Esophagus squamous epithelium (tissue), 5 donors: ENCODE data around the gene MPV17L2. TPM values are rescaled to one million over a fixed set of nuclear protein-coding genes. Genes with fewer than 3 reads are reported as not detected.

Experiments used
- DNase-seq: peaks from one replicate; lab custom pipeline; 2025; lab: John Stamatoyannopoulos, UW
- H3K27ac ChIP-seq, 4 donors: fragments of 200-600 bp; sonication (generic); one replicate each; pipeline ENCODE4 v1.5.1; 2016 to 2019; ENCODE audit warnings: mild to moderate bottlenecking in 1 of 4
- H3K27me3 ChIP-seq, 4 donors: fragments of 200-600 bp; sonication (generic); 1 replicate in 3 of 4; 2 replicates in 1 of 4; pipeline versions ENCODE4 v1.5.1 to v1.6.0; 2017 to 2021; ENCODE audit warnings: antibody characterized with exemption in 1 of 4
- H3K36me3 ChIP-seq, 3 donors: fragments of 200-600 bp; sonication (generic); one replicate each; pipeline ENCODE4 v1.5.1; 2016 to 2019
- H3K4me1 ChIP-seq, 3 donors: fragments of 200-600 bp; sonication (generic); one replicate each; pipeline ENCODE4 v1.5.1; 2017 to 2019
- H3K4me3 ChIP-seq, 4 donors: fragments of 200-600 bp; sonication (generic); 1 replicate in 3 of 4; 2 replicates in 1 of 4; pipeline ENCODE4 v1.5.1; 2016 to 2019; ENCODE audit warnings: mild to moderate bottlenecking in 2 of 4, moderate library complexity in 1 of 4
- H3K9me3 ChIP-seq, 3 donors: fragments of 200-600 bp; sonication (generic); one replicate each; pipeline ENCODE4 v1.5.1; 2016 to 2019
- POLR2A ChIP-seq, 4 donors: fragments of 450-650 bp; IDR thresholded peaks; one replicate each; pipeline ENCODE4 v1.6.1; 2017; ENCODE audit warnings: antibody characterized with exemption in 4 of 4, mild to moderate bottlenecking in 4 of 4, moderate library complexity in 3 of 4
- WGBS, 2 donors: methylation state at CpG; one replicate each; pipeline ENCODE4 v1.1.5; 2018; 5-methylcytosine and 5-hydroxymethylcytosine counted together
- intact Hi-C: fragments of 100-400 bp; cut with DNase I; formaldehyde crosslinking; loops from one replicate; pipeline ENCODE4 v1.15.0; 2022
- total RNA-seq, 4 donors: library from RNA; depleted of rRNA; stranded (reverse); fragments of >200 nt; gene quantifications; one replicate each; pipeline ENCODE4 v1.1.0, GENCODE V29; 2016
- TF ChIP-seq, protein P1 (sequence below), 6 experiments: fragments of 450-650 bp in 4 of 6; fragments of 200-600 bp in 2 of 6; sonication (generic) in 2 of 6; IDR thresholded peaks; one replicate each; pipeline ENCODE4 v1.5.1; 2016 to 2019; ENCODE audit warnings: antibody characterized with exemption in 6 of 6, mild to moderate bottlenecking in 4 of 6, moderate library complexity in 4 of 6
- donor health status: DM: yes; HTN: yes; CAD: no.

MPV17L2 gene
- total RNA-seq, 4 donors from 2014 or later, result 10.6 to 23.5 (median 14.0) TPM

DNA sequence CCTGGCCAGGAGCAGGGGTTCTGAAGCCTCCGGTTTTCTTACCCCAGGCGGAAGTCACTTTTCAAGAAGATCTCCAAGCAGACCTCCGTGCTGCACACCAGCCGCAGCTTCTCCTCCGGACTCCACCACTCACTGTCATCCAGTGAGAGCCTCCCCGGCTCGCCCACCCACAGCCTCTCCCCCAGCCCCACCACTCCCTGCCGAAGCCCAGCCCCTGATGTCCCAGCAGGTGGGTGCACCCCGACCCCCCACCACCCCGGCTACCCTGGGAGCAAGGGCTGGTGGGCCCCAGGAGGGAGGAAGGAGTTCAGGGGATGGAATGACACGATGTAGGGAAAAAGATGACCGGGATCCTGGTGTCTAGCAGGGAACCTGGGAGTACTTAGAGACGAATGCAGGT is 45.6 kb upstream of the MPV17L2 start:
- Histone ChIP-seq H3K4me3 (no peak overlapping the region), H3K27me3 (no peaks in the 10 kb centered on the region), H3K9me3 (no peaks in the 10 kb centered on the region), H3K4me1 (peaks cover 7 to 18% (median 10%) of the 10 kb centered on the region in 3 donors), H3K27ac (no peak overlapping the region), H3K36me3 (peaks cover 13 to 59% (median 23%) of the 10 kb centered on the region in 3 donors)
- DNase-seq, result no peak
- TF ChIP-seq POLR2A (IDR thresholded peaks at IDR 0.05), result no peak
- TF ChIP-seq, protein P1, sequence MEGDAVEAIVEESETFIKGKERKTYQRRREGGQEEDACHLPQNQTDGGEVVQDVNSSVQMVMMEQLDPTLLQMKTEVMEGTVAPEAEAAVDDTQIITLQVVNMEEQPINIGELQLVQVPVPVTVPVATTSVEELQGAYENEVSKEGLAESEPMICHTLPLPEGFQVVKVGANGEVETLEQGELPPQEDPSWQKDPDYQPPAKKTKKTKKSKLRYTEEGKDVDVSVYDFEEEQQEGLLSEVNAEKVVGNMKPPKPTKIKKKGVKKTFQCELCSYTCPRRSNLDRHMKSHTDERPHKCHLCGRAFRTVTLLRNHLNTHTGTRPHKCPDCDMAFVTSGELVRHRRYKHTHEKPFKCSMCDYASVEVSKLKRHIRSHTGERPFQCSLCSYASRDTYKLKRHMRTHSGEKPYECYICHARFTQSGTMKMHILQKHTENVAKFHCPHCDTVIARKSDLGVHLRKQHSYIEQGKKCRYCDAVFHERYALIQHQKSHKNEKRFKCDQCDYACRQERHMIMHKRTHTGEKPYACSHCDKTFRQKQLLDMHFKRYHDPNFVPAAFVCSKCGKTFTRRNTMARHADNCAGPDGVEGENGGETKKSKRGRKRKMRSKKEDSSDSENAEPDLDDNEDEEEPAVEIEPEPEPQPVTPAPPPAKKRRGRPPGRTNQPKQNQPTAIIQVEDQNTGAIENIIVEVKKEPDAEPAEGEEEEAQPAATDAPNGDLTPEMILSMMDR (IDR thresholded peaks at IDR 0.05), result no peak
- WGBS, 2 donors, result 61 to 80% methylated on average over 1 to 3 of the region's 13 CpGs
- intact Hi-C loops, result no loop called here

DNA sequence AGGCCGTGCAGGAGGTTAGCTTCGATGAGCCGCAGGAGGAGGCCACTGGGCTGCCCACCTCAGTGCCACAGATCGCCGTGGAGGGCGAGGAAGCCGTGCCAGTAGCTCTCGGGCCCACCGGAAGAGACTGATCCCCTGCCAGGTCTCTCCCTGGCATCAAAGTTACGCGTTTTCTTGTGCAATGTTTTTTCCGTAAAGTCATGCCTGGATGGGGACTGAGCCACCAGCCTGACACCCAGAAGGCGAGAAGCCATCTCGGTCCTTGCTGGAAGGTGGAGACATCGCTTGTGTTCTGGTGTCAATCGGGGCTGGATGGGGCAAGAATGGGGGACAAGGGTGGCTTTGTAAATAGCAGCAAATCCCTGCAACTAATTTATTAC is 43.4 kb upstream of the MPV17L2 start:
- Histone ChIP-seq H3K4me3 (no peak overlapping the region), H3K27me3 (no peaks in the 10 kb centered on the region), H3K27ac (no peak overlapping the region), H3K4me1 (peaks cover 17 to 35% (median 21%) of the 10 kb centered on the region in 3 donors), H3K9me3 (no peaks in the 10 kb centered on the region), H3K36me3 (peaks cover 8 to 37% (median 11%) of the 10 kb centered on the region in 3 donors)
- intact Hi-C loops, result no loop called here
- no peak for DNase-seq
- 70 to 72% methylated on average over 4 to 7 of the region's 16 CpGs for WGBS, 2 donors
- no peak for TF ChIP-seq POLR2A (IDR thresholded peaks at IDR 0.05)

DNA sequence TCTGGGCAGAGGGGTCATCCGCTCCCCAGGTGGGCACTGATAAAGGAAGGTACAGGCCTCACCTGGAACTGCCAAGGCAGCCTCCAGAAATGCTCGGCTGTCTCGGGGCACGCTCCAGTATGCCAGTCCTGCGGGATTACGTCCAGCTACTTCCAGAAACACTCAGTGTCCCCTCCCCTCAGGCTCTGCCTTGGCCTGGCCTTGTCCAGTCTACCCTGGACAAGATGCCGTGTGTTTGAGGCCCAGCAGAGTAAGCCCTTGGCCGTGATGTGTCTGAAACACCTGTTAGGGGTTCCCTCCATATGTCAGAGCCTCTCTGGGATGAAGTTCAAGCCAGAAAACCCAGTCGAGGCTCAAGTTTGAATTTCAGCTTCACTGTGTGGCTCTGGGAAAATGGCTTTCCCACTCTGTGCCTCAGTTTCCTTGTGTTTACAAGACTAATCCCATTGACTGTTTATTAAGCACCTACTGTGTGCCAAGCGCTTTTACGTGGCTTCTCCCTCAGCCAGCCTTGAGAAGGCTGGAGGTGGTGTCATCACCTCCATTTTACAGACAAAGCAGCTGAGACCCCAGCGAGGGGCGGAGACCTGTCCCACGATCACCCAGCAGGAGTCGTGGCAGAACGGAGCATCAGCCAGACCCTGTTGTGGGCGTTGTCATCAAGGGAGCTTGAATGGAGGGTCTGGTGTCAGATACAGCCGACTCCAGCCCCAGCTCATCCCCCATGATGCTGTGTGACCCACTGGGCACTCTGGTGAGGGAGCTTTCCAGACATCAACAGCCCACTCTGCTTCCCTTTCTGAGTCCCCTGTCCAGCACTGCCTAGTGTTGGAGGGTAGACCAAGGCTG is 42.0 kb upstream of the MPV17L2 start:
- H3K36me3 ChIP-seq, result peaks cover 0 to 30% (median 0%) of the 10 kb centered on the region in 3 donors
- no peak for TF ChIP-seq POLR2A (IDR thresholded peaks at IDR 0.05)
- TF ChIP-seq, protein P1 (IDR thresholded peaks at IDR 0.05), result no peak
- H3K4me1 ChIP-seq, result peaks cover 25 to 49% (median 31%) of the 10 kb centered on the region in 3 donors
- H3K27me3 ChIP-seq, result no peaks in the 10 kb centered on the region
- H3K9me3 ChIP-seq, result no peaks in the 10 kb centered on the region
- peak overlapping the region in 3 of 4 donors; percentile 95 to 99 (median 97) for H3K27ac ChIP-seq
- intact Hi-C loops, result no loop called here
- no peak for DNase-seq
- no peak overlapping the region for H3K4me3 ChIP-seq
- 84 to 94% methylated on average over 5 to 8 of the region's 18 CpGs for WGBS, 2 donors

DNA sequence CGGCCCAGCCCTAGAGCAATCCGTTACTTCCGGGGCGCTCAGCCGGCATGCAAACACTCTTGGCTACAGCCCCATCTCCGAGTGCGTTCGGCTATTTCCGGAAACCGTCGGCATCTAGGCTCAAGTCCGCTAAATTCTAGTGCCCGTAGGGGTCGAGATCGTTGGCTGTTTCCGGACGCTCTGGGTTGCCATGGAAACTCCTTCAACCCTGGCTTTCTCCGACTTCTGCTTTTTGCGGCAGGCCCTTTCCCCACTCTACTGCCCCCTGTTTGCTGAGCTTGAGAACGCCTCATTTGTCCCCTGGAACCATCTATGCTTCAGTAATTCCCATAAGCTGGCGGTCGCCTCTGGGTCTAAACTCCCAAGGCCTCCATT is 40.6 kb upstream of the MPV17L2 start:
- peak; percentile 88 for DNase-seq
- Histone ChIP-seq H3K27ac (peak overlapping the region; percentile 89 to 99 (median 96)), H3K4me1 (peaks cover 40 to 64% (median 45%) of the 10 kb centered on the region in 3 donors), H3K36me3 (peaks cover 0 to 20% (median 0%) of the 10 kb centered on the region in 3 donors), H3K27me3 (no peaks in the 10 kb centered on the region), H3K4me3 (peak overlapping the region; percentile 66 to 98 (median 84)), H3K9me3 (no peaks in the 10 kb centered on the region)
- intact Hi-C loops, result no loop called here
- 0 to 1% methylated on average over 13 to 22 of the region's 22 CpGs for WGBS, 2 donors
- TF ChIP-seq POLR2A (IDR thresholded peaks at IDR 0.05), result no peak
- TF ChIP-seq, protein P1 (IDR thresholded peaks at IDR 0.05), result peak; percentile 50 to 81 (median 68)

DNA sequence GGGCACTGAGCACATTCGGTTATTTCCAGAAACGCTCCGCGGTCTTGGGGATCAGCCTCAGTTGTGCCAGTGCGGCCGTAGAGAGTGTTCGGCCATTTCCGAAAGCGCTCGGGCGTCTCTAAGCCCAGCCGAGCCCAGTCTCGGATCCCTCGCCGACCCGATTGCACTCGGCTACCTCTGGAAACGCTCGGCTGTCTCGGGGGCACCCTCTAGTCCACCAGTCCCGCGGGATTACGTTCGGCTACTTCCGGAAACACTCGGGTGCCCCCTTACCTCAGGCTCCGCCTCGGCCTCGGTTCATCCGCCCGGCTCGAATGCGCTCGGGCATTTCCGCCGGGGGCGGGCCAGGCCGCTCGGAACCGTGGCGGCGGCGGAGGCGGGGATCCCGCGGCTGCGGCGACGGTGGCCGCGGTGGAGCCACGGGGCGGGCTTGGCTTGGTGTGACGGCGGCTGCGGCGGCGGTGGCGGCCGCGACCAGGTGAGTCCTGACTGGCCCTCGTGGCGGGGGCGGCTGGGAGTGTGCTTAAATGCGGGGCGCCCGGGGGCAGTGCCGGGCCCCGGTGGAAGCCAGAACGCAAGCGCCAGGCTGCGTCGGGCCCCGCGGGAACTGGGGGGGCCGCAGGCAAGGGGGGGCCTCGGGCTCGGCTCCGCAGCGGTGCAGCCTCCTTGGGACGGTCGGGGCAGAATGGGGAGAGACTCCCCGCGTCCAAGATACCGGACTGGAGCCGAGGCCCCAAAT is 40.0 kb upstream of the MPV17L2 start, which contains the start of gene PIK3R2:
TSS of gene PIK3R2 (plus strand) at position 347 of the 739 bp plus-strand sequence. CDS start 2,717 bp downstream, outside the sequence.
- Histone ChIP-seq H3K27me3 (no peaks in the 10 kb centered on the region), H3K9me3 (no peaks in the 10 kb centered on the region), H3K36me3 (peaks cover 0 to 16% (median 0%) of the 10 kb centered on the region in 3 donors), H3K4me1 (peaks cover 44 to 69% (median 49%) of the 10 kb centered on the region in 3 donors), H3K4me3 (peak within 1 kb of the TSS; percentile 66 to 98 (median 84)), H3K27ac (peak within 1 kb of the TSS; percentile 89 to 99 (median 96))
- 0 to 1% methylated on average over 1 to 19 of the region's 86 CpGs for WGBS, 2 donors
- peak in 3 of 4 donors; percentile 69 to 84 (median 83) for TF ChIP-seq POLR2A (IDR thresholded peaks at IDR 0.05)
- TF ChIP-seq, protein P1 (IDR thresholded peaks at IDR 0.05), result peak in 1 of 6 experiments; percentile 14
- intact Hi-C loops, result no loop called here
- DNase-seq, result peak; percentile 90
